H9 (cell line): ENCODE measurements around the gene SCAMP5. TPM values are rescaled to one million over a fixed set of nuclear protein-coding genes. Genes with fewer than 3 reads are reported as not detected.

Experiments
- DNase-seq: peaks from one replicate; pipeline ENCODE4 v3.0.0-alpha.2; 2017
- H2AFZ ChIP-seq: one replicate; pipeline ENCODE4 v1.6.1; 2013; ENCODE audit warnings: mild to moderate bottlenecking, low read length, control low read depth, moderate library complexity
- H2AK5ac ChIP-seq: 2 replicates; pipeline ENCODE4 v1.6.1; 2013; ENCODE audit warnings: low read length, control low read depth, mixed read lengths; ENCODE audit not compliant: insufficient read length
- H2BK120ac ChIP-seq: one replicate; pipeline ENCODE4 v1.6.1; 2013; ENCODE audit warnings: low read depth, mild to moderate bottlenecking, low read length, control low read depth, inconsistent platforms; ENCODE audit not compliant: poor library complexity, severe bottlenecking
- H2BK12ac ChIP-seq: 2 replicates; pipeline ENCODE4 v1.6.1; 2013; ENCODE audit warnings: low read length, control low read depth, mixed read lengths, low read depth; ENCODE audit not compliant: insufficient read length
- H2BK15ac ChIP-seq: 2 replicates; pipeline ENCODE4 v1.6.1; 2013; ENCODE audit warnings: low read depth, low read length, control low read depth
- H2BK20ac ChIP-seq: one replicate; pipeline ENCODE4 v1.6.1; 2013; ENCODE audit warnings: low read depth, mild to moderate bottlenecking, low read length, control low read depth, inconsistent platforms; ENCODE audit not compliant: poor library complexity, severe bottlenecking
- H2BK5ac ChIP-seq: 2 replicates; pipeline ENCODE4 v1.6.1; 2013; ENCODE audit warnings: low read length, control low read depth, mixed read lengths; ENCODE audit not compliant: insufficient read length
- H3K14ac ChIP-seq: 2 replicates; pipeline ENCODE4 v1.6.1; 2013; ENCODE audit warnings: low read length, control low read depth; ENCODE audit not compliant: insufficient read depth
- H3K18ac ChIP-seq: 2 replicates; pipeline ENCODE4 v1.6.1; 2013; ENCODE audit warnings: low read depth, mild to moderate bottlenecking, mixed read lengths, low read length, control low read depth; ENCODE audit not compliant: insufficient read length
- H3K23ac ChIP-seq: 2 replicates; pipeline ENCODE4 v1.6.1; 2013; ENCODE audit warnings: low read length, control low read depth, mixed read lengths, low read depth; ENCODE audit not compliant: insufficient read length
- H3K23me2 ChIP-seq: 2 replicates; pipeline ENCODE4 v1.6.1; 2013; ENCODE audit warnings: low read depth, mild to moderate bottlenecking, mixed read lengths, low read length, control low read depth; ENCODE audit not compliant: insufficient read length, poor library complexity, severe bottlenecking
- H3K27ac ChIP-seq: 2 replicates; pipeline ENCODE4 v1.5.1; 2013; ENCODE audit warnings: low read length, control low read depth, mixed read lengths, low read depth; ENCODE audit not compliant: insufficient read length
- H3K27me3 ChIP-seq: 2 replicates; pipeline ENCODE4 v1.6.1; 2013; ENCODE audit warnings: low read length, control low read depth, inconsistent platforms; ENCODE audit not compliant: insufficient read depth
- H3K4ac ChIP-seq: 2 replicates; pipeline ENCODE4 v1.6.1; 2013; ENCODE audit warnings: low read depth, mild to moderate bottlenecking, control low read depth, inconsistent platforms, low read length, moderate library complexity
- H3K4me1 ChIP-seq: 2 replicates; pipeline ENCODE4 v1.6.1; 2013; ENCODE audit warnings: low read length, control low read depth, inconsistent platforms; ENCODE audit not compliant: insufficient read depth
- H3K4me2 ChIP-seq: 2 replicates; pipeline ENCODE4 v1.6.1; 2013; ENCODE audit warnings: low read length, control low read depth, mixed read lengths; ENCODE audit not compliant: insufficient read length, insufficient read depth
- H3K56ac ChIP-seq: 2 replicates; pipeline ENCODE4 v1.6.1; 2013; ENCODE audit warnings: low read depth, mild to moderate bottlenecking, mixed read lengths, low read length, control low read depth; ENCODE audit not compliant: insufficient read length
- H3K79me1 ChIP-seq: 2 replicates; pipeline ENCODE4 v1.6.1; 2013; ENCODE audit warnings: low read depth, mild to moderate bottlenecking, moderate library complexity, low read length, control low read depth, inconsistent platforms; ENCODE audit not compliant: insufficient read depth, poor library complexity, severe bottlenecking
- H3K79me2 ChIP-seq: 2 replicates; pipeline ENCODE4 v1.6.1; 2013; ENCODE audit warnings: low read length, control low read depth, inconsistent platforms; ENCODE audit not compliant: insufficient read depth
- H3K9ac ChIP-seq: 2 replicates; pipeline ENCODE4 v1.6.1; 2013; ENCODE audit warnings: low read length, control low read depth, mixed read lengths; ENCODE audit not compliant: insufficient read length; ENCODE audit errors: extremely low read depth
- H3K9me3 ChIP-seq: one replicate; pipeline ENCODE4 v1.6.1; 2013; ENCODE audit warnings: low read depth, low read length, inconsistent platforms; ENCODE audit not compliant: control insufficient read depth
- H3T11ph ChIP-seq: one replicate; pipeline ENCODE4 v1.6.1; 2013; ENCODE audit warnings: mild to moderate bottlenecking, low read length, control low read depth, inconsistent platforms
- H4K20me1 ChIP-seq: one replicate; pipeline ENCODE4 v1.6.1; 2013; ENCODE audit not compliant: control insufficient read depth, insufficient read length, insufficient read depth
- H4K5ac ChIP-seq: 2 replicates; pipeline ENCODE4 v1.6.1; 2013; ENCODE audit warnings: low read depth, mild to moderate bottlenecking, mixed read lengths, low read length, control low read depth; ENCODE audit not compliant: insufficient read length
- H4K8ac ChIP-seq: replicated peaks from 2 replicates; pipeline ENCODE4 v1.6.1; 2013; ENCODE audit warnings: low read length, control low read depth, mixed read lengths, low read depth; ENCODE audit not compliant: insufficient read length
- H4K91ac ChIP-seq: 2 replicates; pipeline ENCODE4 v1.6.1; 2013; ENCODE audit warnings: low read depth, mild to moderate bottlenecking, moderate library complexity, mixed read lengths, low read length, control low read depth; ENCODE audit not compliant: insufficient read length
- H3K27ac Mint-ChIP-seq, 3 experiments: 2 replicates in 2 of 3; 3 replicates in 1 of 3; pipeline ENCODE4 v1.8.0; 2020 to 2021; ENCODE audit warnings: mixed read lengths in 3 of 3, mild to moderate bottlenecking in 1 of 3, moderate library complexity in 1 of 3
- H3K27me3 Mint-ChIP-seq: 2 replicates; pipeline ENCODE4 v1.8.0; 2021; ENCODE audit warnings: low read depth, mild to moderate bottlenecking, moderate library complexity, mixed read lengths
- H3K36me3 Mint-ChIP-seq, 3 experiments: 2 replicates in 2 of 3; 3 replicates in 1 of 3; pipeline ENCODE4 v1.8.0; 2020 to 2021; ENCODE audit warnings: low read depth in 3 of 3, mixed read lengths in 3 of 3; ENCODE audit not compliant: insufficient read depth in 1 of 3
- H3K4me1 Mint-ChIP-seq, 2 experiments: 2 replicates each; pipeline ENCODE4 v1.8.0; 2020; ENCODE audit warnings: mixed read lengths in 2 of 2
- H3K4me3 Mint-ChIP-seq, 2 experiments: 2 replicates in 1 of 2; 3 replicates in 1 of 2; pipeline ENCODE4 v1.8.0; 2020 to 2021; ENCODE audit warnings: mild to moderate bottlenecking in 2 of 2, mixed read lengths in 2 of 2, moderate library complexity in 1 of 2
- H3K9me3 Mint-ChIP-seq, 2 experiments: 2 replicates in 1 of 2; 3 replicates in 1 of 2; pipeline ENCODE4 v1.8.0; 2020; ENCODE audit warnings: mild to moderate bottlenecking in 2 of 2, mixed read lengths in 2 of 2, moderate library complexity in 1 of 2
- CTCF ChIP-seq: fragments of 200-600 bp; sonication (generic); conservative IDR thresholded peaks from 3 replicates; pipeline ENCODE4 v1.8.0; 2021; ENCODE audit warnings: antibody characterized with exemption, mild to moderate bottlenecking
- WGBS: extraction: QIAGEN DNeasy Blood & Tissue Kit; methylation state at CpG from one replicate; pipeline ENCODE4 v1.1.7; 2013; ENCODE audit warnings: missing lambda C conversion rate, low lambda C conversion rate, mixed read lengths; ENCODE audit not compliant: insufficient read length; ENCODE audit errors: extremely low coverage; 5-methylcytosine and 5-hydroxymethylcytosine counted together
- total RNA-seq: library from RNA; stranded (reverse); gene quantifications from 2 replicates; pipeline ENCODE4 v1.2.1, GENCODE V29; 2021

Gene SCAMP5
- total RNA-seq, 1 experiment from 2014 or later, result 47.8 TPM

GRCh38 chr15:75065467-75065850 lies 70.1 kb downstream of the SCAMP5 start:
- Histone ChIP-seq H3K27me3 (no peaks in the 10 kb centered on the region), H3K4me2 (no peak overlapping the region), H4K5ac (no peak overlapping the region), H4K91ac (no peak overlapping the region), H3K9ac (no peak overlapping the region), H2AK5ac (no peak overlapping the region), H2BK15ac (no peak overlapping the region), H3K56ac (no peak overlapping the region), H3K14ac (no peak overlapping the region), H4K8ac (no peak overlapping the region), H3T11ph (no peak overlapping the region), H3K23me2 (no peaks in the 10 kb centered on the region), H2BK12ac (no peak overlapping the region), H3K79me2 (no peaks in the 10 kb centered on the region), H3K4me1 (no peaks in the 10 kb centered on the region; the same call in 1 of the 2 replicates), H3K9me3 (no peaks in the 10 kb centered on the region), H3K27ac (no peak overlapping the region), H2BK20ac (no peak overlapping the region), H3K18ac (no peak overlapping the region), H3K23ac (no peak overlapping the region), H2BK5ac (no peak overlapping the region), H3K4ac (no peak overlapping the region), H2AFZ (no peak overlapping the region), H3K79me1 (no peaks in the 10 kb centered on the region), H4K20me1 (no peaks in the 10 kb centered on the region), H2BK120ac (no peak overlapping the region)
- Mint-ChIP-seq H3K27ac (no peak overlapping the region; a peak in 1 of 7 replicates), H3K27me3 (peaks cover 14% of the 10 kb centered on the region), H3K4me3 (no peak overlapping the region), H3K36me3 (peaks cover 6 to 19% (median 9%) of the 10 kb centered on the region in 3 experiments), H3K4me1 (peaks cover 20 to 23% of the 10 kb centered on the region in 2 experiments), H3K9me3 (peaks cover 11 to 20% of the 10 kb centered on the region in 2 experiments)
- DNase-seq, result no peak
- TF ChIP-seq CTCF, result no peak
- WGBS, result no CpG with 5 or more reads among the region's 1 CpG
